ENCODE measurements around the gene TSKU.

TSKU gene

GRCh38 chr11:76776472-76776871 lies 6.7 kb upstream of the TSKU start:
- TF ChIP-seq, protein P1, sequence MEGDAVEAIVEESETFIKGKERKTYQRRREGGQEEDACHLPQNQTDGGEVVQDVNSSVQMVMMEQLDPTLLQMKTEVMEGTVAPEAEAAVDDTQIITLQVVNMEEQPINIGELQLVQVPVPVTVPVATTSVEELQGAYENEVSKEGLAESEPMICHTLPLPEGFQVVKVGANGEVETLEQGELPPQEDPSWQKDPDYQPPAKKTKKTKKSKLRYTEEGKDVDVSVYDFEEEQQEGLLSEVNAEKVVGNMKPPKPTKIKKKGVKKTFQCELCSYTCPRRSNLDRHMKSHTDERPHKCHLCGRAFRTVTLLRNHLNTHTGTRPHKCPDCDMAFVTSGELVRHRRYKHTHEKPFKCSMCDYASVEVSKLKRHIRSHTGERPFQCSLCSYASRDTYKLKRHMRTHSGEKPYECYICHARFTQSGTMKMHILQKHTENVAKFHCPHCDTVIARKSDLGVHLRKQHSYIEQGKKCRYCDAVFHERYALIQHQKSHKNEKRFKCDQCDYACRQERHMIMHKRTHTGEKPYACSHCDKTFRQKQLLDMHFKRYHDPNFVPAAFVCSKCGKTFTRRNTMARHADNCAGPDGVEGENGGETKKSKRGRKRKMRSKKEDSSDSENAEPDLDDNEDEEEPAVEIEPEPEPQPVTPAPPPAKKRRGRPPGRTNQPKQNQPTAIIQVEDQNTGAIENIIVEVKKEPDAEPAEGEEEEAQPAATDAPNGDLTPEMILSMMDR (IDR thresholded peaks at IDR 0.05; ENCODE audit: insufficient read depth, low read length, missing control alignments) = no peak
- ChIA-PET POLR2A (no interaction called here), CTCF (interaction anchor here (2.0 kb wide), 1 partner anchor 54 kb away, joined by 7 read pairs; no protein-coding TSS in a partner anchor)
- no peak for DNase-seq (ENCODE audit: low read depth, low spot score)
- no peak overlapping the region for H3K4me3 ChIP-seq (ENCODE audit: low read depth, low read length)

GRCh38 chr11:76777305-76777704 lies 5.9 kb upstream of the TSKU start:
- no peak overlapping the region for H3K4me3 ChIP-seq (ENCODE audit: low read depth, low read length)
- CTCF ChIA-PET = interaction anchor here (1.1 to 2.7 kb wide), 3 partner anchors 21 to 55 kb away, joined by 3 to 8 read pairs (median 7); no protein-coding TSS in a partner anchor
- POLR2A ChIA-PET = no interaction called here
- TF ChIP-seq, protein P1 (IDR thresholded peaks at IDR 0.05; ENCODE audit: insufficient read depth, low read length, missing control alignments) = no peak
- DNase-seq (ENCODE audit: low read depth, low spot score) = no peak

GRCh38 chr11:76777876-76778275 lies 5.3 kb upstream of the TSKU start:
- DNase-seq (ENCODE audit: low read depth, low spot score) = no peak
- ChIA-PET POLR2A (no interaction called here), CTCF (interaction anchor here (1.1 to 2.7 kb wide), 3 partner anchors 21 to 56 kb away, joined by 3 to 8 read pairs (median 7); no protein-coding TSS in a partner anchor)

DNA sequence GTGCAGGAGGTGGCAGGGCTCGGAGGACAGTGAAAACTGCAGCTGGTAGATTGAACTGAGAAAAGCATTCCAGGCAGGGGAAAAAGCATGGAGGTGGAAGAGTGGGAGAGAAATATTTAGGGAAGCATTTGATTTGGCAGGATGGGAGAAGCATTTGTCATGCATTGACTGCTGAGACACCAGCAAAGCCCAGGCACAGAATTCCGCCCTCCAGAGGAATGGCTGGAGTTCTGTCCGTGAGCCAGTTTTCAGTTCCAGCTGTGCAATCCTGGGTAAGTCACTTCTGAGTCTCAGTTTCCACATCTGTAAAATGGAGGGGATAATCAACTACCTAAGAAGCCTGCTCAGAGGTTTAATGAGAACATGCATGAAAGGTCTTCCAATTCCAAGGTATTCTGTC lies 4.3 kb upstream of the TSKU start:
- CTCF ChIA-PET = interaction anchor here (1.1 to 2.7 kb wide), 2 partner anchors 9 to 20 kb away, joined by 3 to 8 read pairs; no protein-coding TSS in a partner anchor

More at GRCh38 chr11:76777876-76778275, 5.3 kb upstream of the TSKU start:
- TF ChIP-seq, protein P1 (IDR thresholded peaks at IDR 0.05; ENCODE audit: insufficient read depth, low read length, missing control alignments) = no peak
- H3K4me3 ChIP-seq (ENCODE audit: low read depth, low read length) = no peak overlapping the region

DNA sequence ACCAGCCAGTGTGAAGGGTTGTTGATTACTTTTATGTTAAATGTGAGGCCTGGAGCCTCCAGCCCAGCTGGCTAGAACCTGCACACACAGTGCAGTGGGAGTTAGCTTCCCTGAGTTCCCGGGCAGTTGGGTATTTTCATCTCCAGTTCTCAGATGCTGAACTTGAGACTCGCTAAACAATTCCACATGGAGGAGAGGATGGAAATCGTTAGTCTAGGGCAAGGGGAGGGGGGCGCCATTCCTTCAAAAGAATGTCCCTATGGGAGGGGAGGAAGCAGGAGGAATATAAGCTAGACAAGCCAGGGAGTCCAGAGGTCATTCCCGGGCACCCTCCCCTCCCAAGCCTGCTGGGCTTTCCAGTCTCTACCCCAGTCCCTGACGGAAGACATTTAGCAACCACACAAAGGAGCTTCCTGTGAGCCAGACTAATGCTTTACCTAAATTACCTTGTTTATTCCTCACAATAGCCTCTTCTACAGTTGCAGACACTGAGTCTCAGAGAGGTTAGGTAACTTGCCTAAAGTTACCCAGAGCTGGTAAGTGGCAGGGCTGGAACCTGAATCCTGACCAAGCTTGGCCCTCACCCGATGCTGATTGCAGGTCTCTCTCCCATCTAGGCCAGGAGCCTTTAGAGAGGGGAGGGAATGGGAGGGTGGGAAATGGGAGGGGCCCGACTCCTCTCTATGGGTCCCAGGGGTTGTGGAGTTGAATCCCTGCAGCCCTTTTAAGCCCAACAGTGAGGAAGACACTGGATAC lies 1.9 kb upstream of the TSKU start:
- no peak overlapping the region for H3K4me3 ChIP-seq (ENCODE audit: low read depth, low read length)
- DNase-seq (ENCODE audit: low read depth, low spot score) = no peak
- POLR2A ChIA-PET = interaction anchor here (1.4 kb wide), 1 partner anchor 11 kb away, joined by 6 read pairs; no protein-coding TSS in a partner anchor
- CTCF ChIA-PET = interaction anchor here (0.9 to 2.9 kb wide), 6 partner anchors 10 to 139 kb away, joined by 3 to 9 read pairs (median 8); no protein-coding TSS in a partner anchor
- TF ChIP-seq, protein P1 (IDR thresholded peaks at IDR 0.05; ENCODE audit: insufficient read depth, low read length, missing control alignments) = no peak

More for the DNA sequence above, 4.3 kb upstream of the TSKU start:
- H3K4me3 ChIP-seq (ENCODE audit: low read depth, low read length) = no peak overlapping the region
- DNase-seq (ENCODE audit: low read depth, low spot score) = no peak
- POLR2A ChIA-PET = no interaction called here
- TF ChIP-seq, protein P1 (IDR thresholded peaks at IDR 0.05; ENCODE audit: insufficient read depth, low read length, missing control alignments) = no peak

Data from AG04449 (cell line).